VCaP (cell line): Measurements from ENCODE around the gene AJAP1.

Source experiments
- H3K27ac ChIP-seq: fragments of 450-650 bp; 2 replicates; pipeline ENCODE4 v1.5.1; 2017
- CTCF ChIP-seq: fragments of 450-650 bp; conservative IDR thresholded peaks from 2 replicates; pipeline ENCODE4 v1.5.1; 2017; ENCODE audit warnings: mild to moderate bottlenecking, moderate library complexity

Gene AJAP1

GRCh38 chr1:4676253-4676652, 21.8 kb downstream of the AJAP1 start:
- H3K27ac ChIP-seq, result no peak overlapping the region
- TF ChIP-seq CTCF, result no peak

DNA sequence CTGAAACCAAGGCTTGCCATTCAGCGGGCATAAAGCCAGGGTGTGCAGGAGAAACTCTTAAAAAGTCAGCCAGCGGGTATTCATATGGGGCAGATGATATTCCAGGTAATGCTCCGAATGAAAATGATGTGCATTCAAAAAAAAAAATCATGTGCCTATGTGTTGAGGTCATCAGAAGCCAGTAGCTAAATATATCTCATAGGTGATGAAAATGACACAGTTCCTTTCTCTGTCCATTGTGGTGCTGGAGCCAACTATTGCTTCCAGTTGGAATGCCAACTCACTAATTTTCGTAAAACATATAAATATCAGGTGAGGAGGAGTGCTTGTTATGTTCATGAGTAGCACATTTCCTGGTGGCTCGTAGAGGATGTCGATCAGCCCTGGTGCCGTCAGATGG, 23.2 kb downstream of the AJAP1 start:
- H3K27ac ChIP-seq, result no peak overlapping the region
- TF ChIP-seq CTCF, result no peak

GRCh38 chr1:4678066-4678717, 23.8 kb downstream of the AJAP1 start:
- H3K27ac ChIP-seq, result no peak overlapping the region
- no peak for TF ChIP-seq CTCF

DNA sequence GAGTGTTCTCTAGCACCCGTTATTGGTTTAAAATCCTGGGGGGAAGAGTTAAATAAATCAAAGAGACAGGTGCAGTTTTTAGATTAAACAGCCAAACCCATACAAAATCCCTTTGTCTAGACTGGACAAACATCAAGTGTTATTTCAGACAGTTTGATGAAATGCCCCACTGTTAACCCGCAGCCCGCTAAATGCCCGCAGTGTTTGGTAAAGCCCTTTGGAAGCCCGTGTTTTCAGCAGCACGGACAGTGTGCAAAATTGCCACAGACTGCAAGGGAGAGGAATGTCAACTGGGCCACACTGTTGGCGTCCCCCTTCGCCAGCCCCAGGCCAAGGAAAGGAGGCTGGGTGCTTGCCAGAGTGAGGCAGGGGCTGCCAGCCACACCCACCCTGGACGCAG, 26.6 kb downstream of the AJAP1 start:
- H3K27ac ChIP-seq, result no peak overlapping the region
- TF ChIP-seq CTCF, result no peak

- TF ChIP-seq CTCF, result no peak
- H3K27ac ChIP-seq, result no peak overlapping the region
These were observed 28.3 kb downstream of the AJAP1 start for GRCh38 chr1:4682607-4683220.

- no peak for TF ChIP-seq CTCF
- no peak overlapping the region for H3K27ac ChIP-seq
These were observed 29.7 kb downstream of the AJAP1 start for GRCh38 chr1:4684136-4684535.

- H3K27ac ChIP-seq, result no peak overlapping the region
- TF ChIP-seq CTCF, result no peak
These were observed 30.6 kb downstream of the AJAP1 start for GRCh38 chr1:4684864-4685522.
